AG09319 (cell line): Measurements from ENCODE around the gene CTTNBP2.

ENCODE experiments used
- DNase-seq: peaks from one replicate; pipeline ENCODE4 v3.0.0-alpha.2; 2010; ENCODE audit warnings: low read depth; ENCODE audit errors: extremely low read depth
- TF ChIP-seq, protein P1 (sequence below): IDR thresholded peaks from 2 replicates; pipeline ENCODE4 v1.5.1; 2011; ENCODE audit warnings: low read depth, mild to moderate bottlenecking, inconsistent platforms, low read length, moderate library complexity

CTTNBP2 gene

DNA sequence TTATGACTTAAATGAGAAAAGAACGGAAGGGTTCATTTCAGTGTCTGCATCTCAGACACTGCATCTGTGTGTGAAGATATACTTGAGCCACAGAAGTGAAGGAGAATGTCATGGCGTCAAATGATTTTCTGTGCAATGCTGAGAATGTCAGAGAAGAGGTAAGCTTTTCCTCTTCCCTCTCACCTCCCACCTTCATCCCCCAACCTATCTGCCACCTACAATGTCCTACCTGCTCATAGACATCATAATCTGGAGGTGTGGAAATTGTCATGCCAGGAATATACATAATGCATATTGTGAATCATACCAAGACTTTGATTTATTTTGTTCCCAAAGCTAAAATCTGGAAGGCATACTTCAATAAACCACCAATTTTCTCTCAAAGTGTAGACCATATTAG, 53.7 kb downstream of the CTTNBP2 start:
- TF ChIP-seq, protein P1, sequence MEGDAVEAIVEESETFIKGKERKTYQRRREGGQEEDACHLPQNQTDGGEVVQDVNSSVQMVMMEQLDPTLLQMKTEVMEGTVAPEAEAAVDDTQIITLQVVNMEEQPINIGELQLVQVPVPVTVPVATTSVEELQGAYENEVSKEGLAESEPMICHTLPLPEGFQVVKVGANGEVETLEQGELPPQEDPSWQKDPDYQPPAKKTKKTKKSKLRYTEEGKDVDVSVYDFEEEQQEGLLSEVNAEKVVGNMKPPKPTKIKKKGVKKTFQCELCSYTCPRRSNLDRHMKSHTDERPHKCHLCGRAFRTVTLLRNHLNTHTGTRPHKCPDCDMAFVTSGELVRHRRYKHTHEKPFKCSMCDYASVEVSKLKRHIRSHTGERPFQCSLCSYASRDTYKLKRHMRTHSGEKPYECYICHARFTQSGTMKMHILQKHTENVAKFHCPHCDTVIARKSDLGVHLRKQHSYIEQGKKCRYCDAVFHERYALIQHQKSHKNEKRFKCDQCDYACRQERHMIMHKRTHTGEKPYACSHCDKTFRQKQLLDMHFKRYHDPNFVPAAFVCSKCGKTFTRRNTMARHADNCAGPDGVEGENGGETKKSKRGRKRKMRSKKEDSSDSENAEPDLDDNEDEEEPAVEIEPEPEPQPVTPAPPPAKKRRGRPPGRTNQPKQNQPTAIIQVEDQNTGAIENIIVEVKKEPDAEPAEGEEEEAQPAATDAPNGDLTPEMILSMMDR: no peak
- no peak for DNase-seq

DNA sequence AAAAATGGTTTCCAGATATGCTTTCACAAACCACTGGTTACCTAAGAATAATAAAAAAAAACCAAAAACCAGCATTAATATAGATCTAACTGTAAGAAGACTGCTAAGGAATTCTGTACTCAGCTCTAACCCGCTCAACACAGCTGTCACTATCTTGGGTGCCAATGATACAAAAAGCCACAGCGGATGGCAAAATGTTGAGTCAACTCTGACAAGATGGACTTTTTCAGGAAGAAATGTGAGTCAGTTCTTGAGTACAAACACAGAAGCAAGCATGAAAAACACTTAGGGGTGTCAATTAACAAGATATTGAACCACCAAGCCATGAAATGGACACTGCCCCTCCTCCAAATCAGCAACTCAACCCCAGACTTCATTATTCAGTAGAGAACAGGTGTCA, 55.0 kb downstream of the CTTNBP2 start:
- TF ChIP-seq, protein P1: no peak
- no peak for DNase-seq

DNA sequence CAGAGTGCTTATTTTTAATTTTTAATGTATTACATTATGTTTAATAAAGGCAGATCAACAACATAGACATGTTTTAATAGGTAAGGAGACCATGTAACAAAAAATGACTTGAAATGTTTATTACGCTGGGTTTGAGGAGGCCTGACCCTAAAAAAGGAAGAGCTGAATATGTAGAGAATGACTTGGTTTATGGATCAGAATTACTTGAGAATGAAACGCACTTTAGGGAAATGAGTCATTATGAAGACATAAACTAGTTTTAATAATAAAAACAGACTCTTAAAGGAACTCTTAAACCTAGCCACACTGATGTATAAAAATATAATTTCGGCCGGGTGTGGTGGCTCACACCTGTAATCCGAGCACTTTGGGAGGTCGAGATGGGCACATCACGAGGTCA, 56.5 kb downstream of the CTTNBP2 start:
- no peak for DNase-seq
- TF ChIP-seq, protein P1: no peak

DNA sequence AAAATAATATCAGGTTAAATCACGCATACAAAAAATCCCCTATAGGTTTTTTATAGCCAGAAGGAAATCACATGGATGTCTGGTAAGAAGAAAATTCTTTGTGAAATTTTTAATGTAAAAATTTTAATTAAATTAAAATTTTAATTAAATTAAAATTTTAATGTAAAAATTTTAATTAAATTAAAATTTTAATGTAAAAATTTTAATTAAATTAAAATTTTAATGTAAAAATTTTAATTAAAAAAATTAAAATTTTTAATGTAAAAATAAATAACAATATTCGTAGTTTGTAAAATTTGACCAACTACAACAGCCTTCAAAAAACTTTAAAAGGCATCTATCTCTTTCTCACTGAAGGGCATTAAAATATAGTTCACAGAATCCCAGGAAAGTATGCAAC, 61.5 kb downstream of the CTTNBP2 start:
- no peak for DNase-seq
- TF ChIP-seq, protein P1: no peak

DNA sequence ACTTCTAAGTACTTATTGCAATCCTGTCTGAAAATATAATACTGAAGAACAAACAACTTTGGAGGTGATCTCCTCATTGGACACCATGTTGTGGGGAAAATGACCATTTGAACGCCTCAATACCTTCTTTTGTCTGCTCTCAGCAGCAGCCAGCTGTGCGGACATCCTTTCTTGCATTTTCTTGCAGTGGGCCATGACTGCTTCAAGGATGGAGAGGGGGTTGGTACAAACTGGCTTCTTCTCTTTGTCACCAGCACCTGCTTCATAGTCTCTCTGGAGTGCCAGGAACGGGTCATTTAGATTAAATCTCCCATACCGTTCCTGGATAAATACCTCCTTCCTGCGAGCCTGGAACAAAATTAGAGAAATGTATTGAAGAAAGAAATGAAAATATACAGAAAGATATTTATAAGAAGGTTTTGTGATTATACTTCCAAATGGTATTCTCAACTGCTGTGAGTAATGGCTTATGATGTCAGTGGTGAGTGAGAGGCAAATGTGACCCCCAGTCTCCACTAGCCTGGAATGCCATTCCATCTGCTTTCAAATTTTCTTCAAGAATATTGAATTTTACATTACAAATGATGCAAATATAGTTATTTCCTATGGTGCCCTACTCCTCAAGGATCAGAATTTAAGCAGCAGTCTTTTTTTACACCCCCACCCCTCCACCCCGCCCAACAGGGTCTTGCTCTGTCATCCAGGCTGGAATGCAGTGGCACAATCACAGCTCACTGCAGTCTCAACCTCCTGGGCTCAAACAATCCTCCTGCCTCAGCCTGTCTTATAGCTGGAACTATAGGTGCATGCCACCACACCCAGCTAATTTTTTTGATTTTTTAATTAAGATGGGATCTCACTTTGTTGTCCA, 62.4 kb downstream of the CTTNBP2 start:
- DNase-seq: no peak
- TF ChIP-seq, protein P1: no peak

DNA sequence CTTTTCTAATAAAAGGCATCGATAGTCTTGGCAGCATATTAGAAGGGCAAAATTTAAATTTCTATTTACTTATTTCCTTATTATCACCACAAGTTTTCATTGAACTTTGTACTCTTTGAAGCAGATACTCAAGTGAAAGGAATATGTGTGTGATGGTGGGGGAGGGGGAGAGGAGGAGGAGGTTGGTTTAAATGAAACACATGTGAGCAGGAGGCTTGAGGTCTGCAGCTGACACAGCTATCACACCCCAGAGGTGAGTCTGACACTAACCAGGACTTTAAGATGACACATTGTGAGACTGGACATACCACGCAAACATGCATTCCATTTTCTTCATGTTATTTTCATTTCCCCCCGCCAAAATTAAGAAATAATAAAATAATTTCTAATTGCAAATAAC, 63.3 kb downstream of the CTTNBP2 start:
- TF ChIP-seq, protein P1: no peak

DNA sequence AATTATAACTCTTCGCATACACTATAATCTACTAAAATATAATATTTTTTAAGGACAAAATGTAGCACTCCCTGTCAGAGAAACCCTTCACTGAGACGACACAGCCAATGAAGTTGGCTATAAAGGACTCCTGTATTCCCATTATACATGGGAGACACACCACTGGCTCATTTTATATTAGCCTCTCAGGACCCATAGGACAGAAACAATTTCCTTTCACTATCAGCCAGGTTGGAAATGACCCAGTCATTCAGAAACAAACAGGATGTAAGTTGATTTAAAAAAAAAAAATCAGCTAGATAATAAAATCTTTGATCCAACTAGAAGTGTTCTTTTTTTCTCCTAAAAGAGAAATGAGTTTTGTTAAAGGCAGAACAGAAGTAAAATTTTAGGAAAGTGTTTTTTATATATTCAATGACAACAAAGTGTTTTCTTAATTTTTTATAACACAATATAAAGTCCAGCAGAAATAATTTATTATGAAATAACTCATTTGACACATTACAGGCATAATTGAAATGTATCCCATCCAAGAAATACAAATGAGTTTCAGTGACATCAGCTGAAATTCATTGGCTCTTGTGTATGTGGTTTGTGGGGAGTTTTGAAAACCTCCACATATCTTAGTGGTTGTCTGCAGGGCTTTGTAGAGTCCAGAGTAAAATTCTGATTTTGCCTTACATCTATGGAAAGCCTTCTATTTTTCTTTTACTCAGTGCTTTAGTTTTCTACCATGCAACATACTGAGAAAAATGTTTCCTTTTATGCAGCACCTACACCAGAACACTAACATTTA, 64.1 kb downstream of the CTTNBP2 start:
- TF ChIP-seq, protein P1: no peak
- DNase-seq: no peak

More for the DNA sequence above, 63.3 kb downstream of the CTTNBP2 start:
- DNase-seq: no peak
